Vagina (tissue), 2 donors: Measurements from ENCODE around the gene CFAP221. TPM values are rescaled to one million over a fixed set of nuclear protein-coding genes. Genes with fewer than 3 reads are reported as not detected.

ENCODE experiments used
- DNase-seq, 2 donors: peaks; one replicate each; pipeline ENCODE4 v3.0.0-alpha.2; 2017; ENCODE audit errors: extremely low spot score in 2 of 2
- H3K27ac ChIP-seq: fragments of 200-600 bp; sonication (generic); one replicate; pipeline ENCODE4 v1.5.1; 2019
- H3K27me3 ChIP-seq: fragments of 200-600 bp; sonication (generic); one replicate; pipeline ENCODE4 v1.5.1; 2019
- H3K36me3 ChIP-seq, 2 donors: fragments of 200-600 bp; sonication (generic); one replicate each; pipeline ENCODE4 v1.5.1; 2017 to 2019
- H3K4me1 ChIP-seq: fragments of 200-600 bp; sonication (generic); one replicate; pipeline ENCODE4 v1.5.1; 2019
- H3K4me3 ChIP-seq, 2 donors: fragments of 200-600 bp; sonication (generic); 1 replicate in 1 of 2; 2 replicates in 1 of 2; pipeline ENCODE4 v1.5.1; 2016 to 2019
- H3K9me3 ChIP-seq: fragments of 200-600 bp; sonication (generic); one replicate; pipeline ENCODE4 v1.5.1; 2019
- CTCF ChIP-seq, 3 experiments: fragments of 450-650 bp in 2 of 3; fragments of 200-600 bp in 1 of 3; sonication (generic) in 1 of 3; IDR thresholded peaks; one replicate each; pipeline ENCODE4 v1.5.1; 2017 to 2019; ENCODE audit warnings: antibody characterized with exemption in 3 of 3, mild to moderate bottlenecking in 2 of 3, moderate library complexity in 2 of 3
- POLR2A ChIP-seq, 2 donors: fragments of 450-650 bp; IDR thresholded peaks; one replicate each; pipeline ENCODE4 v1.6.1; 2017; ENCODE audit warnings: antibody characterized with exemption in 2 of 2, mild to moderate bottlenecking in 2 of 2, moderate library complexity in 2 of 2
- POLR2AphosphoS5 ChIP-seq, 2 donors: sonication (generic); formaldehyde crosslinking; IDR thresholded peaks; one replicate each; pipeline ENCODE4 v1.9.0; 2017; ENCODE audit warnings: antibody characterized with exemption in 2 of 2, mild to moderate bottlenecking in 2 of 2, low read depth in 1 of 2; ENCODE audit not compliant: insufficient read depth in 1 of 2
- intact Hi-C: fragments of 100-400 bp; cut with DNase I; formaldehyde crosslinking; loops from one replicate; pipeline ENCODE4 v1.15.1; 2023
- total RNA-seq: library from RNA; depleted of rRNA; stranded (reverse); fragments of >200 nt; gene quantifications from one replicate; pipeline ENCODE4 v1.2.3, GENCODE V29; 2016

CFAP221 gene
- total RNA-seq, 1 donor from 2014 or later: 3.9 TPM

GRCh38 chr2:119703526-119703925, 159.3 kb downstream of the CFAP221 start:
- Histone ChIP-seq H3K27me3 (no peaks in the 10 kb centered on the region), H3K4me3 (no peak overlapping the region), H3K36me3 (no peaks in the 10 kb centered on the region), H3K27ac (no peak overlapping the region), H3K9me3 (no peaks in the 10 kb centered on the region), H3K4me1 (no peaks in the 10 kb centered on the region)
- no peak for TF ChIP-seq POLR2A (IDR thresholded peaks at IDR 0.05)
- TF ChIP-seq POLR2AphosphoS5 (IDR thresholded peaks at IDR 0.05; ENCODE audit: insufficient read depth in 1 of 2, low read depth in 1 of 2): no peak
- no peak for TF ChIP-seq CTCF (IDR thresholded peaks at IDR 0.05)
- intact Hi-C loops: loop anchor here (10.0 kb wide), 1 partner anchor 471 kb away; no protein-coding TSS in a partner anchor
- DNase-seq: no peak

- no peaks in the 10 kb centered on the region for H3K36me3 ChIP-seq
- no peaks in the 10 kb centered on the region for H3K9me3 ChIP-seq
- H3K27ac ChIP-seq: no peak overlapping the region
- no peaks in the 10 kb centered on the region for H3K4me1 ChIP-seq
- intact Hi-C loops: loop anchor here (10.0 kb wide), 1 partner anchor 470 kb away; no protein-coding TSS in a partner anchor
- no peak for TF ChIP-seq POLR2AphosphoS5 (IDR thresholded peaks at IDR 0.05; ENCODE audit: insufficient read depth in 1 of 2, low read depth in 1 of 2)
- no peak for TF ChIP-seq CTCF (IDR thresholded peaks at IDR 0.05)
- no peak for TF ChIP-seq POLR2A (IDR thresholded peaks at IDR 0.05)
- no peak for DNase-seq
- no peaks in the 10 kb centered on the region for H3K27me3 ChIP-seq
- H3K4me3 ChIP-seq: no peak overlapping the region
Measured at GRCh38 chr2:119704670-119705120, 160.4 kb downstream of the CFAP221 start.

- TF ChIP-seq CTCF (IDR thresholded peaks at IDR 0.05) (no peak), POLR2A (IDR thresholded peaks at IDR 0.05) (no peak), POLR2AphosphoS5 (IDR thresholded peaks at IDR 0.05; ENCODE audit: insufficient read depth in 1 of 2, low read depth in 1 of 2) (no peak)
Measured at GRCh38 chr2:119706221-119706620, 162.0 kb downstream of the CFAP221 start.

More at GRCh38 chr2:119706221-119706620, 162.0 kb downstream of the CFAP221 start:
- no peaks in the 10 kb centered on the region for H3K27me3 ChIP-seq
- H3K4me1 ChIP-seq: no peaks in the 10 kb centered on the region
- no peak overlapping the region for H3K4me3 ChIP-seq
- H3K9me3 ChIP-seq: no peaks in the 10 kb centered on the region
- intact Hi-C loops: loop anchor here (10.0 kb wide), 1 partner anchor 469 kb away; no protein-coding TSS in a partner anchor
- H3K27ac ChIP-seq: no peak overlapping the region
- no peak for DNase-seq
- no peaks in the 10 kb centered on the region for H3K36me3 ChIP-seq

Other genes with a start within 250 kb of the CFAP221 start
- 3.7 TPM for gene C2orf76, start 177.6 kb upstream of the CFAP221 start, total RNA-seq
- gene DBI, start 177.5 kb upstream of the CFAP221 start, total RNA-seq: 117 TPM
- 3.2 TPM for gene TMEM37, start 112.6 kb upstream of the CFAP221 start, total RNA-seq
- gene SCTR, start 20.0 kb upstream of the CFAP221 start, total RNA-seq: not detected
- gene TMEM177, start 134.8 kb downstream of the CFAP221 start, total RNA-seq: 6.4 TPM
- gene PTPN4, start 215.5 kb downstream of the CFAP221 start, total RNA-seq: 31.7 TPM